DOHH2 (cell line): ENCODE results near the gene SUN3.

ENCODE experiments used
- H3F3A ChIP-seq: fragments of 200-600 bp; sonication (generic), shearing (Covaris generic); 2 replicates; pipeline ENCODE4 v1.6.0; 2016; ENCODE audit warnings: antibody characterized with exemption, mild to moderate bottlenecking; ENCODE audit not compliant: control insufficient read depth, insufficient read depth
- H3K27ac ChIP-seq: fragments of 200-600 bp; sonication (generic); 2 replicates; pipeline ENCODE4 v1.5.1; 2014; ENCODE audit warnings: low read depth, mild to moderate bottlenecking, low read length, moderate library complexity
- H3K27me3 ChIP-seq: fragments of 200-600 bp; sonication (generic); 2 replicates; pipeline ENCODE4 v1.6.1; 2014; ENCODE audit warnings: mild to moderate bottlenecking, low read length, mixed read lengths; ENCODE audit not compliant: control insufficient read depth
- H3K36me3 ChIP-seq: fragments of 200-600 bp; sonication (generic); 2 replicates; pipeline ENCODE4 v1.6.1; 2014; ENCODE audit warnings: mild to moderate bottlenecking, low read length, moderate library complexity, mixed read lengths; ENCODE audit not compliant: control insufficient read depth
- H3K4me1 ChIP-seq: fragments of 200-600 bp; sonication (generic); 2 replicates; pipeline ENCODE4 v1.6.1; 2014; ENCODE audit warnings: mild to moderate bottlenecking, low read length, mixed read lengths; ENCODE audit not compliant: control insufficient read depth
- H3K4me2 ChIP-seq: fragments of 200-600 bp; sonication (generic); 2 replicates; pipeline ENCODE4 v1.6.0; 2014; ENCODE audit warnings: mild to moderate bottlenecking, low read length, moderate library complexity
- H3K4me3 ChIP-seq: fragments of 200-600 bp; sonication (generic); 2 replicates; pipeline ENCODE4 v1.5.1; 2014; ENCODE audit warnings: mild to moderate bottlenecking, low read length, mixed read lengths
- H3K79me2 ChIP-seq: fragments of 200-600 bp; sonication (generic); 2 replicates; pipeline ENCODE4 v1.6.1; 2014; ENCODE audit warnings: mild to moderate bottlenecking, low read length, mixed read lengths; ENCODE audit not compliant: control insufficient read depth
- H3K9me2 ChIP-seq: fragments of 200-600 bp; sonication (generic); replicated peaks from 2 replicates; pipeline ENCODE4 v1.6.1; 2014; ENCODE audit warnings: mild to moderate bottlenecking, low read length, mixed read lengths; ENCODE audit not compliant: control insufficient read depth
- H3K9me3 ChIP-seq: fragments of 200-600 bp; sonication (generic); 2 replicates; pipeline ENCODE4 v1.6.1; 2014; ENCODE audit warnings: antibody characterized with exemption, low read length, mixed read lengths; ENCODE audit not compliant: control insufficient read depth, insufficient read depth
- H4K20me1 ChIP-seq: fragments of 200-600 bp; sonication (generic); 2 replicates; pipeline ENCODE4 v1.6.0; 2014; ENCODE audit warnings: low read depth, mild to moderate bottlenecking, antibody characterized with exemption, low read length, moderate library complexity; ENCODE audit not compliant: control insufficient read depth, insufficient read depth
- EZH2phosphoT487 ChIP-seq: fragments of 200-600 bp; sonication (generic); IDR thresholded peaks from 2 replicates; pipeline ENCODE4 v1.6.1; 2017; ENCODE audit warnings: borderline replicate concordance, mild to moderate bottlenecking, antibody characterized with exemption, low read length, moderate library complexity, mixed read lengths
- TF ChIP-seq, protein P1 (sequence below): fragments of 200-600 bp; sonication (generic); IDR thresholded peaks from one replicate; pipeline ENCODE4 v1.5.1; 2014; ENCODE audit warnings: antibody characterized with exemption, mild to moderate bottlenecking, low read depth, low read length; ENCODE audit not compliant: poor library complexity, severe bottlenecking

Gene SUN3

GRCh38 chr7:48049850-48050249, 20.9 kb upstream of the SUN3 start:
- Histone ChIP-seq H3K27ac (no peak overlapping the region), H3K9me2 (no peaks in the 10 kb centered on the region), H3F3A (no peaks in the 10 kb centered on the region), H3K4me2 (no peak overlapping the region), H3K36me3 (no peaks in the 10 kb centered on the region), H3K79me2 (no peaks in the 10 kb centered on the region), H3K4me1 (no peaks in the 10 kb centered on the region), H3K9me3 (no peaks in the 10 kb centered on the region), H4K20me1 (no peaks in the 10 kb centered on the region), H3K4me3 (no peak overlapping the region), H3K27me3 (no peaks in the 10 kb centered on the region)
- TF ChIP-seq, protein P1, sequence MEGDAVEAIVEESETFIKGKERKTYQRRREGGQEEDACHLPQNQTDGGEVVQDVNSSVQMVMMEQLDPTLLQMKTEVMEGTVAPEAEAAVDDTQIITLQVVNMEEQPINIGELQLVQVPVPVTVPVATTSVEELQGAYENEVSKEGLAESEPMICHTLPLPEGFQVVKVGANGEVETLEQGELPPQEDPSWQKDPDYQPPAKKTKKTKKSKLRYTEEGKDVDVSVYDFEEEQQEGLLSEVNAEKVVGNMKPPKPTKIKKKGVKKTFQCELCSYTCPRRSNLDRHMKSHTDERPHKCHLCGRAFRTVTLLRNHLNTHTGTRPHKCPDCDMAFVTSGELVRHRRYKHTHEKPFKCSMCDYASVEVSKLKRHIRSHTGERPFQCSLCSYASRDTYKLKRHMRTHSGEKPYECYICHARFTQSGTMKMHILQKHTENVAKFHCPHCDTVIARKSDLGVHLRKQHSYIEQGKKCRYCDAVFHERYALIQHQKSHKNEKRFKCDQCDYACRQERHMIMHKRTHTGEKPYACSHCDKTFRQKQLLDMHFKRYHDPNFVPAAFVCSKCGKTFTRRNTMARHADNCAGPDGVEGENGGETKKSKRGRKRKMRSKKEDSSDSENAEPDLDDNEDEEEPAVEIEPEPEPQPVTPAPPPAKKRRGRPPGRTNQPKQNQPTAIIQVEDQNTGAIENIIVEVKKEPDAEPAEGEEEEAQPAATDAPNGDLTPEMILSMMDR: no peak
- TF ChIP-seq EZH2phosphoT487: no peak

- H3K4me3 ChIP-seq: no peak overlapping the region
- TF ChIP-seq, protein P1: no peak
- no peak for TF ChIP-seq EZH2phosphoT487
- no peak overlapping the region for H3K27ac ChIP-seq
- no peaks in the 10 kb centered on the region for H4K20me1 ChIP-seq
- H3K36me3 ChIP-seq: no peaks in the 10 kb centered on the region
- H3K79me2 ChIP-seq: no peaks in the 10 kb centered on the region
- H3F3A ChIP-seq: no peaks in the 10 kb centered on the region
- H3K9me2 ChIP-seq: no peaks in the 10 kb centered on the region
- H3K4me2 ChIP-seq: no peak overlapping the region
- H3K9me3 ChIP-seq: no peaks in the 10 kb centered on the region
- H3K27me3 ChIP-seq: no peaks in the 10 kb centered on the region
- H3K4me1 ChIP-seq: no peaks in the 10 kb centered on the region
These were observed 19.2 kb upstream of the SUN3 start for GRCh38 chr7:48048113-48048512.

DNA sequence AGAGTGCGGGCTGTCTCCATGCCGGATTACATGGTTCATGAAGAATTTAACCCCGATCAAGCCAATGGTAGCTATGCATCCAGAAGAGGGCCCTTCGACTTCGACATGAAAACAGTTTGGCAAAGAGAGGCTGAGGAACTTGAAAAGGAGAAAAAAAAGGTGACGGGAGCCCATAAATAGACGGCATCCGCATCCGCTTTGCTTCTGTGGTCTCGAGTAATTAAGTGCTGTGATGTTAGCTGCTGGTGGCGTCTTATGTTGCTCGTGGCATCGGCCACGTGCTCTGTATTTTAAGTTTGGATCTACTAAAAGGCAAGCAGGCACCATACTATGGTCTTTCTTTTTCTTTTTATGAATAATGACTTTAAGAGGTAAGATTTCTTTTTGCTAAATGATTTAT, 17.6 kb upstream of the SUN3 start:
- TF ChIP-seq, protein P1: no peak
- TF ChIP-seq EZH2phosphoT487: no peak
- Histone ChIP-seq H4K20me1 (no peaks in the 10 kb centered on the region), H3K4me2 (no peak overlapping the region), H3K4me3 (no peak overlapping the region), H3K36me3 (no peaks in the 10 kb centered on the region), H3K4me1 (no peaks in the 10 kb centered on the region), H3K27ac (no peak overlapping the region), H3K79me2 (no peaks in the 10 kb centered on the region), H3K27me3 (no peaks in the 10 kb centered on the region), H3K9me2 (no peaks in the 10 kb centered on the region), H3K9me3 (no peaks in the 10 kb centered on the region), H3F3A (no peaks in the 10 kb centered on the region)
